Measurements from ENCODE around the gene CD34. TPM values are rescaled to one million over a fixed set of nuclear protein-coding genes. Genes with fewer than 3 reads are reported as not detected.

Gene CD34
- total RNA-seq, 1 experiment from 2014 or later = not detected

- Histone ChIP-seq H3K27me3 (replicated peaks; ENCODE audit: insufficient read depth, low read depth, low read length, poor library complexity) (no peaks in the 10 kb centered on the region), H3K36me3 (ENCODE audit: insufficient read depth, low read length, poor library complexity, severe bottlenecking) (no peaks in the 10 kb centered on the region), H3K9me3 (ENCODE audit: low read depth, low read length, poor library complexity, severe bottlenecking) (no peaks in the 10 kb centered on the region), H3K4me3 (ENCODE audit: low read depth, low read length, poor library complexity, severe bottlenecking) (no peak overlapping the region), H3K27ac (ENCODE audit: low read depth, low read length, poor library complexity, severe bottlenecking) (no peak overlapping the region), H3K4me1 (ENCODE audit: insufficient read depth, low read length, poor library complexity, severe bottlenecking) (no peaks in the 10 kb centered on the region)
- intact Hi-C loops (cut with micrococcal nuclease; ENCODE audit: unreplicated experiment) = no loop called here
- TF ChIP-seq EZH2 (IDR thresholded peaks at IDR 0.05; ENCODE audit: borderline replicate concordance, low read depth, low read length, poor library complexity, severe bottlenecking) (no peak), CTCF (conservative IDR thresholded peaks at IDR 0.05; ENCODE audit: low read depth, low read length) (no peak)
- no TSS peak for BruUV-seq (replicated peaks)
- DNase-seq (ENCODE audit: low spot score) = no peak
- POLR2A ChIA-PET (ENCODE audit: low non-redundant PET) = no interaction called here
- CTCF ChIA-PET = no interaction called here
Observed at GRCh38 chr1:207858806-207859205, 52.1 kb downstream of the CD34 start.

GRCh38 chr1:207858281-207858680 lies 52.6 kb downstream of the CD34 start:
- H3K36me3 ChIP-seq (ENCODE audit: insufficient read depth, low read length, poor library complexity, severe bottlenecking) = no peaks in the 10 kb centered on the region
- intact Hi-C loops (cut with micrococcal nuclease; ENCODE audit: unreplicated experiment) = no loop called here
- BruUV-seq (replicated peaks) = no TSS peak
- H3K4me3 ChIP-seq (ENCODE audit: low read depth, low read length, poor library complexity, severe bottlenecking) = no peak overlapping the region
- H3K27me3 ChIP-seq (replicated peaks; ENCODE audit: insufficient read depth, low read depth, low read length, poor library complexity) = no peaks in the 10 kb centered on the region
- ChIA-PET POLR2A (ENCODE audit: low non-redundant PET) (no interaction called here), CTCF (no interaction called here)
- H3K4me1 ChIP-seq (ENCODE audit: insufficient read depth, low read length, poor library complexity, severe bottlenecking) = no peaks in the 10 kb centered on the region
- DNase-seq (ENCODE audit: low spot score) = no peak
- TF ChIP-seq CTCF (conservative IDR thresholded peaks at IDR 0.05; ENCODE audit: low read depth, low read length) (no peak), EZH2 (IDR thresholded peaks at IDR 0.05; ENCODE audit: borderline replicate concordance, low read depth, low read length, poor library complexity, severe bottlenecking) (no peak)
- H3K9me3 ChIP-seq (ENCODE audit: low read depth, low read length, poor library complexity, severe bottlenecking) = no peaks in the 10 kb centered on the region
- no peak overlapping the region for H3K27ac ChIP-seq (ENCODE audit: low read depth, low read length, poor library complexity, severe bottlenecking)

DNA sequence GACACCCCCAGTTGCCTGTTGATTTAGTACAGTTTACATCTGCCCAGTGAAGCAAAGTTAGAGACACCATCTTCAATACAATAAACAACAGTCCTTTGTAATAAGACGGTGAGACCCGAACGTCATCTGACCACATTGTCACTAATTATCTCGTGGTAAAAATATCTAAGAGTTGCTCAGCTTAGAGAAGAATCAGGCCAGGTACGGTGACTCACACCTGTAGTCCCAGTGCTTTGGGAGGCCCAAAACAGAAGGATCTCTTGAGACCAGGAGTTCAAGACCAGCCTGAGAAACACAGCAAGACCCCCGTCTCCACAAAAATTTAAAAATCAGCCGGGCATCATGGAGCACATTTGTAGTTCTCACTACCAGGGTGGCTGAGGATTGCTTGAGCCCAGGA lies 53.5 kb downstream of the CD34 start:
- no peak for TF ChIP-seq EZH2 (IDR thresholded peaks at IDR 0.05; ENCODE audit: borderline replicate concordance, low read depth, low read length, poor library complexity, severe bottlenecking)
- CTCF ChIA-PET = no interaction called here

GRCh38 chr1:207856276-207857023 lies 54.5 kb downstream of the CD34 start:
- CTCF ChIA-PET = no interaction called here
- POLR2A ChIA-PET (ENCODE audit: low non-redundant PET) = no interaction called here
- DNase-seq (ENCODE audit: low spot score) = no peak
- intact Hi-C loops (cut with micrococcal nuclease; ENCODE audit: unreplicated experiment) = no loop called here
- TF ChIP-seq EZH2 (IDR thresholded peaks at IDR 0.05; ENCODE audit: borderline replicate concordance, low read depth, low read length, poor library complexity, severe bottlenecking) (no peak), CTCF (conservative IDR thresholded peaks at IDR 0.05; ENCODE audit: low read depth, low read length) (no peak)
- Histone ChIP-seq H3K4me1 (ENCODE audit: insufficient read depth, low read length, poor library complexity, severe bottlenecking) (no peaks in the 10 kb centered on the region), H3K27me3 (replicated peaks; ENCODE audit: insufficient read depth, low read depth, low read length, poor library complexity) (no peaks in the 10 kb centered on the region), H3K4me3 (ENCODE audit: low read depth, low read length, poor library complexity, severe bottlenecking) (no peak overlapping the region), H3K9me3 (ENCODE audit: low read depth, low read length, poor library complexity, severe bottlenecking) (no peaks in the 10 kb centered on the region), H3K36me3 (ENCODE audit: insufficient read depth, low read length, poor library complexity, severe bottlenecking) (no peaks in the 10 kb centered on the region), H3K27ac (ENCODE audit: low read depth, low read length, poor library complexity, severe bottlenecking) (no peak overlapping the region)
- no TSS peak for BruUV-seq (replicated peaks)

More for the DNA sequence above, 53.5 kb downstream of the CD34 start:
- H3K27ac ChIP-seq (ENCODE audit: low read depth, low read length, poor library complexity, severe bottlenecking) = no peak overlapping the region
- POLR2A ChIA-PET (ENCODE audit: low non-redundant PET) = no interaction called here
- H3K27me3 ChIP-seq (replicated peaks; ENCODE audit: insufficient read depth, low read depth, low read length, poor library complexity) = no peaks in the 10 kb centered on the region
- H3K36me3 ChIP-seq (ENCODE audit: insufficient read depth, low read length, poor library complexity, severe bottlenecking) = no peaks in the 10 kb centered on the region
- no peaks in the 10 kb centered on the region for H3K4me1 ChIP-seq (ENCODE audit: insufficient read depth, low read length, poor library complexity, severe bottlenecking)
- no peak overlapping the region for H3K4me3 ChIP-seq (ENCODE audit: low read depth, low read length, poor library complexity, severe bottlenecking)
- intact Hi-C loops (cut with micrococcal nuclease; ENCODE audit: unreplicated experiment) = no loop called here
- H3K9me3 ChIP-seq (ENCODE audit: low read depth, low read length, poor library complexity, severe bottlenecking) = no peaks in the 10 kb centered on the region
- no TSS peak for BruUV-seq (replicated peaks)
- no peak for DNase-seq (ENCODE audit: low spot score)

Measured in A673 (cell line).